ENCODE data around the gene TTLL11. TPM values are rescaled to one million over a fixed set of nuclear protein-coding genes. Genes with fewer than 3 reads are reported as not detected.

The TTLL11 gene
- polyA plus RNA-seq, 1 of the 3 experiments (the other 2 are of a cell fraction) = 6.8 TPM

GRCh38 chr9:122007837-122008236 is 85.3 kb downstream of the TTLL11 start:
- Histone ChIP-seq H3K9ac (no peak overlapping the region), H3F3A (replicated peaks; ENCODE audit: insufficient read depth) (no peaks in the 10 kb centered on the region), H3K4me3 (ENCODE audit: low read depth in 2 of 2, low read length in 1 of 2) (no peak overlapping the region), H3K27ac (ENCODE audit: low read depth in 2 of 2, low read length in 1 of 2) (no peak overlapping the region), H2AFZ (ENCODE audit: low read depth) (no peak overlapping the region), H3K4me2 (no peak overlapping the region), H3K4me1 (ENCODE audit: control insufficient read depth in 1 of 2, insufficient read depth in 2 of 2, low read depth in 1 of 2, low read length in 1 of 2) (no peaks in the 10 kb centered on the region), H3K27me3 (ENCODE audit: insufficient read depth) (no peaks in the 10 kb centered on the region), H3K9me2 (no peaks in the 10 kb centered on the region), H3K79me2 (ENCODE audit: insufficient read depth) (no peaks in the 10 kb centered on the region), H4K20me1 (ENCODE audit: insufficient read depth) (no peaks in the 10 kb centered on the region), H3K36me3 (replicated peaks in 1 of 2; ENCODE audit: control insufficient read depth in 1 of 2, insufficient read depth in 2 of 2, low read length in 1 of 2) (peaks cover 0 to 3% of the 10 kb centered on the region in 2 experiments), H3K9me3 (no peaks in the 10 kb centered on the region)
- no peak for DNase-seq
- CTCF ChIA-PET = interaction anchor here (1.3 kb wide), 1 partner anchor 312 kb away, joined by 3 read pairs; no protein-coding TSS in a partner anchor
- TF ChIP-seq MEF2A (IDR thresholded peaks at IDR 0.05; ENCODE audit: borderline replicate concordance, low read depth) (no peak), CTCF (IDR thresholded peaks at IDR 0.05) (no peak), RCOR1 (IDR thresholded peaks at IDR 0.05; ENCODE audit: low read length) (no peak), RAD21 (IDR thresholded peaks at IDR 0.05; ENCODE audit: low read length) (no peak), GATA2 (CRISPR knock-in tag; IDR thresholded peaks at IDR 0.05) (no peak), TEAD4 (IDR thresholded peaks at IDR 0.05; ENCODE audit: borderline replicate concordance, insufficient read depth) (no peak), ELF1 (IDR thresholded peaks at IDR 0.05) (no peak), POLR2AphosphoS5 (IDR thresholded peaks at IDR 0.05; ENCODE audit: low read depth, low read length) (no peak), USF1 (IDR thresholded peaks at IDR 0.05; ENCODE audit: borderline replicate concordance, low read depth) (no peak), NFIC (IDR thresholded peaks at IDR 0.05; ENCODE audit: borderline replicate concordance) (no peak), NRF1 (IDR thresholded peaks at IDR 0.05; ENCODE audit: low read depth, low read length) (no peak), USF2 (IDR thresholded peaks at IDR 0.05; ENCODE audit: borderline replicate concordance, low read depth, low read length) (no peak), PBX3 (IDR thresholded peaks at IDR 0.05) (no peak)
- WGBS (ENCODE audit: low lambda C conversion rate) = 42% methylated on average over 1 of the region's 1 CpG
- POLR2A ChIA-PET = no interaction called here

- no peak for TF ChIP-seq ZBTB33 (IDR thresholded peaks at IDR 0.05; ENCODE audit: borderline replicate concordance, low read depth)
- peak; percentile 64 for TF ChIP-seq CTCF (IDR thresholded peaks at IDR 0.05)
- peak; percentile 55 for TF ChIP-seq RAD21 (IDR thresholded peaks at IDR 0.05; ENCODE audit: low read length)
- peak; percentile 26; the same call in 1 of the 2 replicates for TF ChIP-seq SMC3 (IDR thresholded peaks at IDR 0.05; ENCODE audit: low read depth, low read length)
- no peaks in the 10 kb centered on the region for H3K9me2 ChIP-seq
- H3F3A ChIP-seq (replicated peaks; ENCODE audit: insufficient read depth) = no peaks in the 10 kb centered on the region
- H2AFZ ChIP-seq (ENCODE audit: low read depth) = no peak overlapping the region
- no peaks in the 10 kb centered on the region for H4K20me1 ChIP-seq (ENCODE audit: insufficient read depth)
- no peaks in the 10 kb centered on the region for H3K4me1 ChIP-seq (ENCODE audit: control insufficient read depth in 1 of 2, insufficient read depth in 2 of 2, low read depth in 1 of 2, low read length in 1 of 2)
- DNase-seq = peak; percentile 54
- H3K79me2 ChIP-seq (ENCODE audit: insufficient read depth) = no peaks in the 10 kb centered on the region
- H3K4me3 ChIP-seq (ENCODE audit: low read depth in 2 of 2, low read length in 1 of 2) = no peak overlapping the region
- no peaks in the 10 kb centered on the region for H3K9me3 ChIP-seq
- H3K36me3 ChIP-seq (replicated peaks in 1 of 2; ENCODE audit: control insufficient read depth in 1 of 2, insufficient read depth in 2 of 2, low read length in 1 of 2) = no peaks in the 10 kb centered on the region
- no peaks in the 10 kb centered on the region for H3K27me3 ChIP-seq (ENCODE audit: insufficient read depth)
- CTCF ChIA-PET = interaction anchor here (0.6 to 3.2 kb wide), 10 partner anchors 11 to 460 kb away, joined by 3 to 9 read pairs (median 3); no protein-coding TSS in a partner anchor
- POLR2A ChIA-PET = no interaction called here
- WGBS (ENCODE audit: low lambda C conversion rate) = 20% methylated on average over 1 of the region's 1 CpG
- H3K27ac ChIP-seq (ENCODE audit: low read depth in 2 of 2, low read length in 1 of 2) = no peak overlapping the region
- H3K9ac ChIP-seq = no peak overlapping the region
- H3K4me2 ChIP-seq = no peak overlapping the region
Observed at GRCh38 chr9:122005597-122005996, 87.5 kb downstream of the TTLL11 start.

All from SK-N-SH (cell line).